ENCODE results near the gene POLE2. TPM values are rescaled to one million over a fixed set of nuclear protein-coding genes. Genes with fewer than 3 reads are reported as not detected.

The POLE2 gene
- total and polyA plus RNA-seq, 2 of the 13 experiments (the other 11 are each of a cell fraction or from before 2014, with no cell fraction given): 16.6 to 37.0 TPM

DNA sequence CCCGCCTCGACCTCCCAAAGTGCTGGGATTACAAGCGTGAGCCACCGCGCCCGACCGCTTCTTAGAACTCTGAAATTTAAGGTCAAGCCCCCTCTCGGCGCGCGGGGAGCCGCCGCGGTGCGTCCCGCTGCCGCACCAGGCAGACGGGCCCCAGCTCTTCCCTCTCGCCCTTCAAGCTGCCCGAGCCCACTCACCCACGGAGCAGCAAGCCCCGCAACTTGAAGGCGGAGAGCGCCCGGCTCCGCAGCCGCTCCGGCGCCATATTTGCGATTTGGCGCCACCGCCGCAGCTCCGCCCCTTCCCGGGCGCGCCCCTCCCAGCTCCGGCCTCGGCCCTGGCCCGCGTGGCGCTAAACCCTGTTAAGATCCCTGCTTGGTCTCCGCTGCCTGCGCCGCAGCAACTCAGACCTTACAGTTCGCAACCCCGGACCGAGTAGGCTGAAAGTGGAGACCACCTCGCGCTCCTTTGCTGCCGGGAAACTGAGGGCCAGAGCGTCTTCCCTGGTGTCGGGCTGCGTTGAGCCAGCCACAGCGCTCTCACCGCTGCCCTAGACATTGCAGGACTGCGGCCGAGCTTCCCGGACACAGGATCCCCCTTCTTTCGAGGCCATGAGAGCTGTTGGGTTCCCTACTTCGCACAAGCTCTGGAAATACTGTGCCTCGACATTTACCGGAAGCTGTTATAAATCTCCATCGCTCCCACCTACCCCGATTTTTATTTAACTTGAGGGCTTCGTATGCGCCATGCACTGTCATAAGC is at the start of gene POLE2 (continued):
- TF ChIP-seq, protein P1, sequence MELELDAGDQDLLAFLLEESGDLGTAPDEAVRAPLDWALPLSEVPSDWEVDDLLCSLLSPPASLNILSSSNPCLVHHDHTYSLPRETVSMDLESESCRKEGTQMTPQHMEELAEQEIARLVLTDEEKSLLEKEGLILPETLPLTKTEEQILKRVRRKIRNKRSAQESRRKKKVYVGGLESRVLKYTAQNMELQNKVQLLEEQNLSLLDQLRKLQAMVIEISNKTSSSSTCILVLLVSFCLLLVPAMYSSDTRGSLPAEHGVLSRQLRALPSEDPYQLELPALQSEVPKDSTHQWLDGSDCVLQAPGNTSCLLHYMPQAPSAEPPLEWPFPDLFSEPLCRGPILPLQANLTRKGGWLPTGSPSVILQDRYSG (CRISPR knock-in tag; IDR thresholded peaks at IDR 0.05): 0 out of 2 replicates have a peak, but pooled peaks have one; percentile 47
- TF ChIP-seq U2AF2 (IDR thresholded peaks at IDR 0.05; ENCODE audit: low read depth, low read length) (no peak), KLF13 (CRISPR knock-in tag; IDR thresholded peaks at IDR 0.05) (peak; percentile 57; the same call in 1 of the 2 replicates), MEF2D (CRISPR knock-in tag; IDR thresholded peaks at IDR 0.05) (no peak), ZNF143 (CRISPR knock-in tag; IDR thresholded peaks at IDR 0.05) (no peak), ZFP82 (CRISPR knock-in tag; IDR thresholded peaks at IDR 0.05; ENCODE audit: borderline replicate concordance) (0 out of 2 replicates have a peak, but pooled peaks have one; percentile 31), ZNF235 (CRISPR knock-in tag; IDR thresholded peaks at IDR 0.05; ENCODE audit: borderline replicate concordance) (no peak), DNMT3B (CRISPR knock-in tag; conservative IDR thresholded peaks at IDR 0.05) (no peak)
- TF ChIP-seq, protein P2, sequence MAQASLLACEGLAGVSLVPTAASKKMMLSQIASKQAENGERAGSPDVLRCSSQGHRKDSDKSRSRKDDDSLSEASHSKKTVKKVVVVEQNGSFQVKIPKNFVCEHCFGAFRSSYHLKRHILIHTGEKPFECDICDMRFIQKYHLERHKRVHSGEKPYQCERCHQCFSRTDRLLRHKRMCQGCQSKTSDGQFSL (CRISPR knock-in tag; IDR thresholded peaks at IDR 0.05): no peak
- TF ChIP-seq, protein P3, sequence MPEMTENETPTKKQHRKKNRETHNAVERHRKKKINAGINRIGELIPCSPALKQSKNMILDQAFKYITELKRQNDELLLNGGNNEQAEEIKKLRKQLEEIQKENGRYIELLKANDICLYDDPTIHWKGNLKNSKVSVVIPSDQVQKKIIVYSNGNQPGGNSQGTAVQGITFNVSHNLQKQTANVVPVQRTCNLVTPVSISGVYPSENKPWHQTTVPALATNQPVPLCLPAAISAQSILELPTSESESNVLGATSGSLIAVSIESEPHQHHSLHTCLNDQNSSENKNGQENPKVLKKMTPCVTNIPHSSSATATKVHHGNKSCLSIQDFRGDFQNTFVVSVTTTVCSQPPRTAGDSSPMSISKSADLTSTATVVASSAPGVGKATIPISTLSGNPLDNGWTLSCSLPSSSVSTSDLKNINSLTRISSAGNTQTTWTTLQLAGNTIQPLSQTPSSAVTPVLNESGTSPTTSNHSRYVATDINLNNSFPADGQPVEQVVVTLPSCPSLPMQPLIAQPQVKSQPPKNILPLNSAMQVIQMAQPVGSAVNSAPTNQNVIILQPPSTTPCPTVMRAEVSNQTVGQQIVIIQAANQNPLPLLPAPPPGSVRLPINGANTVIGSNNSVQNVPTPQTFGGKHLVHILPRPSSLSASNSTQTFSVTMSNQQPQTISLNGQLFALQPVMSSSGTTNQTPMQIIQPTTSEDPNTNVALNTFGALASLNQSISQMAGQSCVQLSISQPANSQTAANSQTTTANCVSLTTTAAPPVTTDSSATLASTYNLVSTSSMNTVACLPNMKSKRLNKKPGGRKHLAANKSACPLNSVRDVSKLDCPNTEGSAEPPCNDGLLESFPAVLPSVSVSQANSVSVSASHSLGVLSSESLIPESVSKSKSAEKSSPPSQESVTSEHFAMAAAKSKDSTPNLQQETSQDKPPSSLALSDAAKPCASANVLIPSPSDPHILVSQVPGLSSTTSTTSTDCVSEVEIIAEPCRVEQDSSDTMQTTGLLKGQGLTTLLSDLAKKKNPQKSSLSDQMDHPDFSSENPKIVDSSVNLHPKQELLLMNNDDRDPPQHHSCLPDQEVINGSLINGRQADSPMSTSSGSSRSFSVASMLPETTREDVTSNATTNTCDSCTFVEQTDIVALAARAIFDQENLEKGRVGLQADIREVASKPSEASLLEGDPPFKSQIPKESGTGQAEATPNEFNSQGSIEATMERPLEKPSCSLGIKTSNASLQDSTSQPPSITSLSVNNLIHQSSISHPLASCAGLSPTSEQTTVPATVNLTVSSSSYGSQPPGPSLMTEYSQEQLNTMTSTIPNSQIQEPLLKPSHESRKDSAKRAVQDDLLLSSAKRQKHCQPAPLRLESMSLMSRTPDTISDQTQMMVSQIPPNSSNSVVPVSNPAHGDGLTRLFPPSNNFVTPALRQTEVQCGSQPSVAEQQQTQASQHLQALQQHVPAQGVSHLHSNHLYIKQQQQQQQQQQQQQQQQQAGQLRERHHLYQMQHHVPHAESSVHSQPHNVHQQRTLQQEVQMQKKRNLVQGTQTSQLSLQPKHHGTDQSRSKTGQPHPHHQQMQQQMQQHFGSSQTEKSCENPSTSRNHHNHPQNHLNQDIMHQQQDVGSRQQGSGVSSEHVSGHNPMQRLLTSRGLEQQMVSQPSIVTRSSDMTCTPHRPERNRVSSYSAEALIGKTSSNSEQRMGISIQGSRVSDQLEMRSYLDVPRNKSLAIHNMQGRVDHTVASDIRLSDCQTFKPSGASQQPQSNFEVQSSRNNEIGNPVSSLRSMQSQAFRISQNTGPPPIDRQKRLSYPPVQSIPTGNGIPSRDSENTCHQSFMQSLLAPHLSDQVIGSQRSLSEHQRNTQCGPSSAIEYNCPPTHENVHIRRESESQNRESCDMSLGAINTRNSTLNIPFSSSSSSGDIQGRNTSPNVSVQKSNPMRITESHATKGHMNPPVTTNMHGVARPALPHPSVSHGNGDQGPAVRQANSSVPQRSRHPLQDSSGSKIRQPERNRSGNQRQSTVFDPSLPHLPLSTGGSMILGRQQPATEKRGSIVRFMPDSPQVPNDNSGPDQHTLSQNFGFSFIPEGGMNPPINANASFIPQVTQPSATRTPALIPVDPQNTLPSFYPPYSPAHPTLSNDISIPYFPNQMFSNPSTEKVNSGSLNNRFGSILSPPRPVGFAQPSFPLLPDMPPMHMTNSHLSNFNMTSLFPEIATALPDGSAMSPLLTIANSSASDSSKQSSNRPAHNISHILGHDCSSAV (CRISPR knock-in tag; IDR thresholded peaks at IDR 0.05; ENCODE audit: borderline replicate concordance): no peak
- TF ChIP-seq, protein P4, sequence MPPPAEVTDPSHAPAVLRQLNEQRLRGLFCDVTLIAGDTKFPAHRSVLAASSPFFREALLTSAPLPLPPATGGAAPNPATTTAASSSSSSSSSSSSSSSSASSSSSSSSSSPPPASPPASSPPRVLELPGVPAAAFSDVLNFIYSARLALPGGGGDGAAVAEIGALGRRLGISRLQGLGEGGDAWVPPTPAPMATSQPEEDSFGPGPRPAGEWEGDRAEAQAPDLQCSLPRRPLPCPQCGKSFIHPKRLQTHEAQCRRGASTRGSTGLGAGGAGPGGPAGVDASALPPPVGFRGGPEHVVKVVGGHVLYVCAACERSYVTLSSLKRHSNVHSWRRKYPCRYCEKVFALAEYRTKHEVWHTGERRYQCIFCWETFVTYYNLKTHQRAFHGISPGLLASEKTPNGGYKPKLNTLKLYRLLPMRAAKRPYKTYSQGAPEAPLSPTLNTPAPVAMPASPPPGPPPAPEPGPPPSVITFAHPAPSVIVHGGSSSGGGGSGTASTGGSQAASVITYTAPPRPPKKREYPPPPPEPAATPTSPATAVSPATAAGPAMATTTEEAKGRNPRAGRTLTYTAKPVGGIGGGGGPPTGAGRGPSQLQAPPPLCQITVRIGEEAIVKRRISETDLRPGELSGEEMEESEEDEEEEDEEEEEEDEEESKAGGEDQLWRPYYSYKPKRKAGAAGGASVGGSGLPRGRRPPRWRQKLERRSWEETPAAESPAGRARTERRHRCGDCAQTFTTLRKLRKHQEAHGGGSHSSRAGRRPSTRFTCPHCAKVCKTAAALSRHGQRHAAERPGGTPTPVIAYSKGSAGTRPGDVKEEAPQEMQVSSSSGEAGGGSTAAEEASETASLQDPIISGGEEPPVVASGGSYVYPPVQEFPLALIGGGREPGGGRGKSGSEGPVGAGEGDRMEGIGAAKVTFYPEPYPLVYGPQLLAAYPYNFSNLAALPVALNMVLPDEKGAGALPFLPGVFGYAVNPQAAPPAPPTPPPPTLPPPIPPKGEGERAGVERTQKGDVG (CRISPR knock-in tag; IDR thresholded peaks at IDR 0.05; ENCODE audit: borderline replicate concordance): peak; percentile 100
- TF ChIP-seq, protein P5, sequence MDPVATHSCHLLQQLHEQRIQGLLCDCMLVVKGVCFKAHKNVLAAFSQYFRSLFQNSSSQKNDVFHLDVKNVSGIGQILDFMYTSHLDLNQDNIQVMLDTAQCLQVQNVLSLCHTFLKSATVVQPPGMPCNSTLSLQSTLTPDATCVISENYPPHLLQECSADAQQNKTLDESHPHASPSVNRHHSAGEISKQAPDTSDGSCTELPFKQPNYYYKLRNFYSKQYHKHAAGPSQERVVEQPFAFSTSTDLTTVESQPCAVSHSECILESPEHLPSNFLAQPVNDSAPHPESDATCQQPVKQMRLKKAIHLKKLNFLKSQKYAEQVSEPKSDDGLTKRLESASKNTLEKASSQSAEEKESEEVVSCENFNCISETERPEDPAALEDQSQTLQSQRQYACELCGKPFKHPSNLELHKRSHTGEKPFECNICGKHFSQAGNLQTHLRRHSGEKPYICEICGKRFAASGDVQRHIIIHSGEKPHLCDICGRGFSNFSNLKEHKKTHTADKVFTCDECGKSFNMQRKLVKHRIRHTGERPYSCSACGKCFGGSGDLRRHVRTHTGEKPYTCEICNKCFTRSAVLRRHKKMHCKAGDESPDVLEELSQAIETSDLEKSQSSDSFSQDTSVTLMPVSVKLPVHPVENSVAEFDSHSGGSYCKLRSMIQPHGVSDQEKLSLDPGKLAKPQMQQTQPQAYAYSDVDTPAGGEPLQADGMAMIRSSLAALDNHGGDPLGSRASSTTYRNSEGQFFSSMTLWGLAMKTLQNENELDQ (CRISPR knock-in tag; IDR thresholded peaks at IDR 0.05; ENCODE audit: borderline replicate concordance): no peak
